H9 (cell line): ENCODE measurements around the gene OTOF. TPM values are rescaled to one million over a fixed set of nuclear protein-coding genes. Genes with fewer than 3 reads are reported as not detected.

Source experiments
- DNase-seq: peaks from one replicate; pipeline ENCODE4 v3.0.0-alpha.2; 2017
- H2AFZ ChIP-seq: one replicate; pipeline ENCODE4 v1.6.1; 2013; ENCODE audit warnings: mild to moderate bottlenecking, low read length, control low read depth, moderate library complexity
- H2AK5ac ChIP-seq: 2 replicates; pipeline ENCODE4 v1.6.1; 2013; ENCODE audit warnings: low read length, control low read depth, mixed read lengths; ENCODE audit not compliant: insufficient read length
- H2BK120ac ChIP-seq: one replicate; pipeline ENCODE4 v1.6.1; 2013; ENCODE audit warnings: low read depth, mild to moderate bottlenecking, low read length, control low read depth, inconsistent platforms; ENCODE audit not compliant: poor library complexity, severe bottlenecking
- H2BK12ac ChIP-seq: 2 replicates; pipeline ENCODE4 v1.6.1; 2013; ENCODE audit warnings: low read length, control low read depth, mixed read lengths, low read depth; ENCODE audit not compliant: insufficient read length
- H2BK15ac ChIP-seq: 2 replicates; pipeline ENCODE4 v1.6.1; 2013; ENCODE audit warnings: low read depth, low read length, control low read depth
- H2BK20ac ChIP-seq: one replicate; pipeline ENCODE4 v1.6.1; 2013; ENCODE audit warnings: low read depth, mild to moderate bottlenecking, low read length, control low read depth, inconsistent platforms; ENCODE audit not compliant: poor library complexity, severe bottlenecking
- H2BK5ac ChIP-seq: 2 replicates; pipeline ENCODE4 v1.6.1; 2013; ENCODE audit warnings: low read length, control low read depth, mixed read lengths; ENCODE audit not compliant: insufficient read length
- H3K14ac ChIP-seq: 2 replicates; pipeline ENCODE4 v1.6.1; 2013; ENCODE audit warnings: low read length, control low read depth; ENCODE audit not compliant: insufficient read depth
- H3K18ac ChIP-seq: 2 replicates; pipeline ENCODE4 v1.6.1; 2013; ENCODE audit warnings: low read depth, mild to moderate bottlenecking, mixed read lengths, low read length, control low read depth; ENCODE audit not compliant: insufficient read length
- H3K23ac ChIP-seq: 2 replicates; pipeline ENCODE4 v1.6.1; 2013; ENCODE audit warnings: low read length, control low read depth, mixed read lengths, low read depth; ENCODE audit not compliant: insufficient read length
- H3K23me2 ChIP-seq: 2 replicates; pipeline ENCODE4 v1.6.1; 2013; ENCODE audit warnings: low read depth, mild to moderate bottlenecking, mixed read lengths, low read length, control low read depth; ENCODE audit not compliant: insufficient read length, poor library complexity, severe bottlenecking
- H3K27ac ChIP-seq: 2 replicates; pipeline ENCODE4 v1.5.1; 2013; ENCODE audit warnings: low read length, control low read depth, mixed read lengths, low read depth; ENCODE audit not compliant: insufficient read length
- H3K27me3 ChIP-seq: 2 replicates; pipeline ENCODE4 v1.6.1; 2013; ENCODE audit warnings: low read length, control low read depth, inconsistent platforms; ENCODE audit not compliant: insufficient read depth
- H3K4ac ChIP-seq: 2 replicates; pipeline ENCODE4 v1.6.1; 2013; ENCODE audit warnings: low read depth, mild to moderate bottlenecking, control low read depth, inconsistent platforms, low read length, moderate library complexity
- H3K4me1 ChIP-seq: 2 replicates; pipeline ENCODE4 v1.6.1; 2013; ENCODE audit warnings: low read length, control low read depth, inconsistent platforms; ENCODE audit not compliant: insufficient read depth
- H3K4me2 ChIP-seq: 2 replicates; pipeline ENCODE4 v1.6.1; 2013; ENCODE audit warnings: low read length, control low read depth, mixed read lengths; ENCODE audit not compliant: insufficient read length, insufficient read depth
- H3K56ac ChIP-seq: 2 replicates; pipeline ENCODE4 v1.6.1; 2013; ENCODE audit warnings: low read depth, mild to moderate bottlenecking, mixed read lengths, low read length, control low read depth; ENCODE audit not compliant: insufficient read length
- H3K79me1 ChIP-seq: 2 replicates; pipeline ENCODE4 v1.6.1; 2013; ENCODE audit warnings: low read depth, mild to moderate bottlenecking, moderate library complexity, low read length, control low read depth, inconsistent platforms; ENCODE audit not compliant: insufficient read depth, poor library complexity, severe bottlenecking
- H3K79me2 ChIP-seq: 2 replicates; pipeline ENCODE4 v1.6.1; 2013; ENCODE audit warnings: low read length, control low read depth, inconsistent platforms; ENCODE audit not compliant: insufficient read depth
- H3K9ac ChIP-seq: 2 replicates; pipeline ENCODE4 v1.6.1; 2013; ENCODE audit warnings: low read length, control low read depth, mixed read lengths; ENCODE audit not compliant: insufficient read length; ENCODE audit errors: extremely low read depth
- H3K9me3 ChIP-seq: one replicate; pipeline ENCODE4 v1.6.1; 2013; ENCODE audit warnings: low read depth, low read length, inconsistent platforms; ENCODE audit not compliant: control insufficient read depth
- H3T11ph ChIP-seq: one replicate; pipeline ENCODE4 v1.6.1; 2013; ENCODE audit warnings: mild to moderate bottlenecking, low read length, control low read depth, inconsistent platforms
- H4K20me1 ChIP-seq: one replicate; pipeline ENCODE4 v1.6.1; 2013; ENCODE audit not compliant: control insufficient read depth, insufficient read length, insufficient read depth
- H4K5ac ChIP-seq: 2 replicates; pipeline ENCODE4 v1.6.1; 2013; ENCODE audit warnings: low read depth, mild to moderate bottlenecking, mixed read lengths, low read length, control low read depth; ENCODE audit not compliant: insufficient read length
- H4K8ac ChIP-seq: replicated peaks from 2 replicates; pipeline ENCODE4 v1.6.1; 2013; ENCODE audit warnings: low read length, control low read depth, mixed read lengths, low read depth; ENCODE audit not compliant: insufficient read length
- H4K91ac ChIP-seq: 2 replicates; pipeline ENCODE4 v1.6.1; 2013; ENCODE audit warnings: low read depth, mild to moderate bottlenecking, moderate library complexity, mixed read lengths, low read length, control low read depth; ENCODE audit not compliant: insufficient read length
- H3K27ac Mint-ChIP-seq, 3 experiments: 2 replicates in 2 of 3; 3 replicates in 1 of 3; pipeline ENCODE4 v1.8.0; 2020 to 2021; ENCODE audit warnings: mixed read lengths in 3 of 3, mild to moderate bottlenecking in 1 of 3, moderate library complexity in 1 of 3
- H3K27me3 Mint-ChIP-seq: 2 replicates; pipeline ENCODE4 v1.8.0; 2021; ENCODE audit warnings: low read depth, mild to moderate bottlenecking, moderate library complexity, mixed read lengths
- H3K36me3 Mint-ChIP-seq, 3 experiments: 2 replicates in 2 of 3; 3 replicates in 1 of 3; pipeline ENCODE4 v1.8.0; 2020 to 2021; ENCODE audit warnings: low read depth in 3 of 3, mixed read lengths in 3 of 3; ENCODE audit not compliant: insufficient read depth in 1 of 3
- H3K4me1 Mint-ChIP-seq, 2 experiments: 2 replicates each; pipeline ENCODE4 v1.8.0; 2020; ENCODE audit warnings: mixed read lengths in 2 of 2
- H3K4me3 Mint-ChIP-seq, 2 experiments: 2 replicates in 1 of 2; 3 replicates in 1 of 2; pipeline ENCODE4 v1.8.0; 2020 to 2021; ENCODE audit warnings: mild to moderate bottlenecking in 2 of 2, mixed read lengths in 2 of 2, moderate library complexity in 1 of 2
- H3K9me3 Mint-ChIP-seq, 2 experiments: 2 replicates in 1 of 2; 3 replicates in 1 of 2; pipeline ENCODE4 v1.8.0; 2020; ENCODE audit warnings: mild to moderate bottlenecking in 2 of 2, mixed read lengths in 2 of 2, moderate library complexity in 1 of 2
- WGBS: extraction: QIAGEN DNeasy Blood & Tissue Kit; methylation state at CpG from one replicate; pipeline ENCODE4 v1.1.7; 2013; ENCODE audit warnings: missing lambda C conversion rate, low lambda C conversion rate, mixed read lengths; ENCODE audit not compliant: insufficient read length; ENCODE audit errors: extremely low coverage; 5-methylcytosine and 5-hydroxymethylcytosine counted together
- total RNA-seq: library from RNA; stranded (reverse); gene quantifications from 2 replicates; pipeline ENCODE4 v1.2.1, GENCODE V29; 2021
- TF ChIP-seq, protein P1 (sequence below): fragments of 200-600 bp; sonication (generic); conservative IDR thresholded peaks from 3 replicates; pipeline ENCODE4 v1.8.0; 2021; ENCODE audit warnings: antibody characterized with exemption, mild to moderate bottlenecking

OTOF gene
- total RNA-seq, 1 experiment from 2014 or later, result 0.35 TPM

DNA sequence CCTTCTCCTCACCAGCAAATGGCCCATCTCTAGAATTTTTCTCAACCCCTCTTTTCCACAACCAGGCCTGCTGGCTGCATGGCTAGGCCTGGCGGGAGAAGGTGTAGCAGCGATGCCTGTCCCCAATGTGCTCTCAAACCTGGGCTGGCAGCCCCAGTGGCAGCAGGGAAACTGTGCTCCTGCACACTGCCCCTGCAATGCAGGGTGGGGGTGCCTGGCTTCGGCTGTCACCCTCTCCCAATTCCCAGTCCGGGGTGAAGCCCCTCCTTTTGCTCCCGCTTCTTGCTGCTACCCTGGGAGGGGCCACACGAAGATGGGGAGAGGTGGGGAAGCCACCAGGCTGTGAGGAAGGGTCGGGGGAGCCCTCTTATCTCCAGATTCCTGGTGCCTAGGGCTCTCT lies 36.1 kb upstream of the OTOF start:
- Histone ChIP-seq H2BK12ac (no peak overlapping the region), H4K20me1 (no peaks in the 10 kb centered on the region), H3K9ac (no peak overlapping the region), H2BK120ac (no peak overlapping the region), H3K27ac (no peak overlapping the region), H2BK15ac (no peak overlapping the region), H3K23ac (no peak overlapping the region), H3K79me1 (no peaks in the 10 kb centered on the region), H2AK5ac (no peak overlapping the region), H2BK20ac (no peak overlapping the region), H3K18ac (no peak overlapping the region), H3K27me3 (no peaks in the 10 kb centered on the region), H3K4ac (no peak overlapping the region), H3K14ac (no peak overlapping the region), H3K56ac (no peak overlapping the region), H3T11ph (no peak overlapping the region), H2BK5ac (no peak overlapping the region), H4K8ac (no peak overlapping the region), H3K4me1 (no peaks in the 10 kb centered on the region), H3K4me2 (no peak overlapping the region), H4K5ac (no peak overlapping the region), H3K9me3 (no peaks in the 10 kb centered on the region), H2AFZ (no peak overlapping the region), H3K79me2 (no peaks in the 10 kb centered on the region), H3K23me2 (no peaks in the 10 kb centered on the region), H4K91ac (no peak overlapping the region)
- no CpG with 5 or more reads among the region's 7 CpGs for WGBS
- Mint-ChIP-seq H3K9me3 (no peaks in the 10 kb centered on the region), H3K4me3 (no peak overlapping the region), H3K4me1 (no peaks in the 10 kb centered on the region), H3K27me3 (peaks cover 7% of the 10 kb centered on the region), H3K36me3 (no peaks in the 10 kb centered on the region), H3K27ac (no peak overlapping the region; a peak in 1 of 7 replicates)
- no peak for DNase-seq
- TF ChIP-seq, protein P1, sequence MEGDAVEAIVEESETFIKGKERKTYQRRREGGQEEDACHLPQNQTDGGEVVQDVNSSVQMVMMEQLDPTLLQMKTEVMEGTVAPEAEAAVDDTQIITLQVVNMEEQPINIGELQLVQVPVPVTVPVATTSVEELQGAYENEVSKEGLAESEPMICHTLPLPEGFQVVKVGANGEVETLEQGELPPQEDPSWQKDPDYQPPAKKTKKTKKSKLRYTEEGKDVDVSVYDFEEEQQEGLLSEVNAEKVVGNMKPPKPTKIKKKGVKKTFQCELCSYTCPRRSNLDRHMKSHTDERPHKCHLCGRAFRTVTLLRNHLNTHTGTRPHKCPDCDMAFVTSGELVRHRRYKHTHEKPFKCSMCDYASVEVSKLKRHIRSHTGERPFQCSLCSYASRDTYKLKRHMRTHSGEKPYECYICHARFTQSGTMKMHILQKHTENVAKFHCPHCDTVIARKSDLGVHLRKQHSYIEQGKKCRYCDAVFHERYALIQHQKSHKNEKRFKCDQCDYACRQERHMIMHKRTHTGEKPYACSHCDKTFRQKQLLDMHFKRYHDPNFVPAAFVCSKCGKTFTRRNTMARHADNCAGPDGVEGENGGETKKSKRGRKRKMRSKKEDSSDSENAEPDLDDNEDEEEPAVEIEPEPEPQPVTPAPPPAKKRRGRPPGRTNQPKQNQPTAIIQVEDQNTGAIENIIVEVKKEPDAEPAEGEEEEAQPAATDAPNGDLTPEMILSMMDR, result no peak
